NCI-H524 (cell line): ENCODE data around the gene ZNF514.

ENCODE experiments used
- DNase-seq, 2 experiments: peaks; one replicate each; lab custom pipeline; 2025; lab: John Stamatoyannopoulos, UW

ZNF514 gene

GRCh38 chr2:95159690-95160449 lies at the start of gene ZNF514:
ZNF514 (minus strand) TSS chr2:95159848; CDS start chr2:95153253, 6,595 bp downstream.
- peak in 1 of 2 experiments; percentile 49 for DNase-seq

GRCh38 chr2:95208106-95208505 lies 48.5 kb upstream of the ZNF514 start:
- no peak for DNase-seq

- DNase-seq: peak; percentile 72 to 91
These were observed 47.7 kb upstream of the ZNF514 start, which contains the start of gene ZNF892 for GRCh38 chr2:95207111-95207961. ZNF892 (plus strand) TSS chr2:95207521; CDS start chr2:95207816, 295 bp downstream.

GRCh38 chr2:95206096-95206495 lies 46.4 kb upstream of the ZNF514 start:
- no peak for DNase-seq

- no peak for DNase-seq
These were observed 44.7 kb upstream of the ZNF514 start for GRCh38 chr2:95204396-95204795.

GRCh38 chr2:95203911-95204310 lies 44.3 kb upstream of the ZNF514 start:
- no peak for DNase-seq

- peak in 1 of 2 experiments; percentile 40 for DNase-seq
These were observed 33.3 kb upstream of the ZNF514 start for GRCh38 chr2:95192956-95193355.

- DNase-seq: no peak
These were observed 26.3 kb upstream of the ZNF514 start for GRCh38 chr2:95185973-95186372.

GRCh38 chr2:95185197-95185596 lies 25.5 kb upstream of the ZNF514 start:
- no peak for DNase-seq

GRCh38 chr2:95181774-95182173 lies 22.1 kb upstream of the ZNF514 start:
- no peak for DNase-seq

GRCh38 chr2:95179451-95179850 lies 19.8 kb upstream of the ZNF514 start:
- no peak for DNase-seq

GRCh38 chr2:95174031-95174542 lies 14.4 kb upstream of the ZNF514 start:
- no peak for DNase-seq

GRCh38 chr2:95171902-95172301 lies 12.3 kb upstream of the ZNF514 start:
- DNase-seq: no peak

- no peak for DNase-seq
These were observed 6.6 kb upstream of the ZNF514 start for GRCh38 chr2:95166065-95166763.

GRCh38 chr2:95165371-95166064 lies 5.9 kb upstream of the ZNF514 start, which contains the start of gene ZNF2:
ZNF2 (plus strand) TSS chr2:95165809; CDS start chr2:95176227, 10,418 bp downstream.
- DNase-seq: peak; percentile 95 to 97

GRCh38 chr2:95165030-95165370 lies 5.4 kb upstream of the ZNF514 start:
- DNase-seq: no peak

- peak in 1 of 2 experiments; percentile 18 for DNase-seq
These were observed 593 bp downstream of the ZNF514 start for GRCh38 chr2:95158891-95159619.

- DNase-seq: no peak
These were observed 1.2 kb downstream of the ZNF514 start for GRCh38 chr2:95158441-95158840.

- DNase-seq: no peak
These were observed 10.2 kb downstream of the ZNF514 start for GRCh38 chr2:95149397-95149984.

- DNase-seq: no peak
These were observed 15.8 kb downstream of the ZNF514 start for GRCh38 chr2:95143838-95144237.
